HL-60 (cell line): Measurements from ENCODE around the gene PTPRT.

Experiments
- DNase-seq, 2 experiments: peaks; one replicate each; pipeline ENCODE4 v3.0.0-alpha.2; 2010 to 2020; ENCODE audit warnings: low read depth in 1 of 2, low spot score in 1 of 2
- H3K27ac ChIP-seq: fragments of 250-450 bp; sonication (Bioruptor Pico); replicated peaks from 2 replicates; pipeline ENCODE4 v1.5.1; 2020; ENCODE audit warnings: mild to moderate bottlenecking, moderate library complexity
- H3K27me3 ChIP-seq: fragments of 250-450 bp; sonication (Bioruptor Pico); 2 replicates; pipeline ENCODE4 v1.5.1; 2021; ENCODE audit warnings: mild to moderate bottlenecking, moderate library complexity; ENCODE audit not compliant: insufficient read depth, poor library complexity, severe bottlenecking
- H3K4me3 ChIP-seq: replicated peaks from 2 replicates; pipeline ENCODE4 v1.5.1; 2011; ENCODE audit warnings: mild to moderate bottlenecking, control low read depth, low read length; ENCODE audit not compliant: insufficient read depth
- CTCF ChIP-seq: IDR thresholded peaks from one replicate; pipeline ENCODE4 v1.5.1; 2011; ENCODE audit warnings: low read length, control low read depth, inconsistent platforms; ENCODE audit not compliant: insufficient read depth
- GABPA ChIP-seq: IDR thresholded peaks from 2 replicates; pipeline ENCODE4 v1.6.1; 2012; ENCODE audit warnings: low read depth
- POLR2AphosphoS5 ChIP-seq: IDR thresholded peaks from 2 replicates; pipeline ENCODE4 v1.6.1; 2012; ENCODE audit warnings: low read depth
- REST ChIP-seq: IDR thresholded peaks from 2 replicates; pipeline ENCODE4 v1.6.1; 2012; ENCODE audit warnings: low read depth; ENCODE audit not compliant: insufficient replicate concordance
- SPI1 ChIP-seq: IDR thresholded peaks from 2 replicates; pipeline ENCODE4 v1.6.1; 2012; ENCODE audit warnings: low read depth, mild to moderate bottlenecking, borderline replicate concordance

PTPRT gene

GRCh38 chr20:42652266-42652665 lies 537.4 kb downstream of the PTPRT start:
- no peaks in the 10 kb centered on the region for H3K27me3 ChIP-seq
- no peak for DNase-seq
- no peak overlapping the region for H3K4me3 ChIP-seq
- TF ChIP-seq POLR2AphosphoS5 (no peak), GABPA (no peak), SPI1 (no peak), CTCF (no peak), REST (no peak)
- H3K27ac ChIP-seq: no peak overlapping the region

GRCh38 chr20:42650191-42650746 lies 539.4 kb downstream of the PTPRT start:
- Histone ChIP-seq H3K27me3 (no peaks in the 10 kb centered on the region), H3K27ac (no peak overlapping the region), H3K4me3 (no peak overlapping the region)
- TF ChIP-seq REST: no peak
- no peak for TF ChIP-seq SPI1
- TF ChIP-seq POLR2AphosphoS5: no peak
- DNase-seq: no peak

- no peaks in the 10 kb centered on the region for H3K27me3 ChIP-seq
- H3K4me3 ChIP-seq: no peak overlapping the region
- TF ChIP-seq GABPA: no peak
- no peak for TF ChIP-seq CTCF
- TF ChIP-seq SPI1: no peak
- no peak for TF ChIP-seq REST
- no peak for TF ChIP-seq POLR2AphosphoS5
- DNase-seq: no peak
- no peak overlapping the region for H3K27ac ChIP-seq
These were observed 540.0 kb downstream of the PTPRT start for GRCh38 chr20:42649748-42650147.

- DNase-seq: no peak
- no peak overlapping the region for H3K27ac ChIP-seq
These were observed 543.5 kb downstream of the PTPRT start for GRCh38 chr20:42646250-42646649.

More at GRCh38 chr20:42646250-42646649, 543.5 kb downstream of the PTPRT start:
- Histone ChIP-seq H3K27me3 (no peaks in the 10 kb centered on the region), H3K4me3 (no peak overlapping the region)
- no peak for TF ChIP-seq GABPA
- no peak for TF ChIP-seq CTCF
- TF ChIP-seq SPI1: no peak
- TF ChIP-seq REST: no peak
- TF ChIP-seq POLR2AphosphoS5: no peak
